DOHH2 (cell line): Measurements from ENCODE around the gene FAM81A.
A peak's percentile ranks its signal among the peaks of the same experiment; 100 is the strongest.

Experiments used
- H3F3A ChIP-seq: fragments of 200-600 bp; sonication (generic), shearing (Covaris generic); 2 replicates; pipeline ENCODE4 v1.6.0; 2016; ENCODE audit warnings: antibody characterized with exemption, mild to moderate bottlenecking; ENCODE audit not compliant: control insufficient read depth, insufficient read depth
- H3K27ac ChIP-seq: fragments of 200-600 bp; sonication (generic); 2 replicates; pipeline ENCODE4 v1.5.1; 2014; ENCODE audit warnings: low read depth, mild to moderate bottlenecking, low read length, moderate library complexity
- H3K27me3 ChIP-seq: fragments of 200-600 bp; sonication (generic); 2 replicates; pipeline ENCODE4 v1.6.1; 2014; ENCODE audit warnings: mild to moderate bottlenecking, low read length, mixed read lengths; ENCODE audit not compliant: control insufficient read depth
- H3K36me3 ChIP-seq: fragments of 200-600 bp; sonication (generic); 2 replicates; pipeline ENCODE4 v1.6.1; 2014; ENCODE audit warnings: mild to moderate bottlenecking, low read length, moderate library complexity, mixed read lengths; ENCODE audit not compliant: control insufficient read depth
- H3K4me1 ChIP-seq: fragments of 200-600 bp; sonication (generic); 2 replicates; pipeline ENCODE4 v1.6.1; 2014; ENCODE audit warnings: mild to moderate bottlenecking, low read length, mixed read lengths; ENCODE audit not compliant: control insufficient read depth
- H3K4me2 ChIP-seq: fragments of 200-600 bp; sonication (generic); 2 replicates; pipeline ENCODE4 v1.6.0; 2014; ENCODE audit warnings: mild to moderate bottlenecking, low read length, moderate library complexity
- H3K4me3 ChIP-seq: fragments of 200-600 bp; sonication (generic); 2 replicates; pipeline ENCODE4 v1.5.1; 2014; ENCODE audit warnings: mild to moderate bottlenecking, low read length, mixed read lengths
- H3K79me2 ChIP-seq: fragments of 200-600 bp; sonication (generic); 2 replicates; pipeline ENCODE4 v1.6.1; 2014; ENCODE audit warnings: mild to moderate bottlenecking, low read length, mixed read lengths; ENCODE audit not compliant: control insufficient read depth
- H3K9me2 ChIP-seq: fragments of 200-600 bp; sonication (generic); replicated peaks from 2 replicates; pipeline ENCODE4 v1.6.1; 2014; ENCODE audit warnings: mild to moderate bottlenecking, low read length, mixed read lengths; ENCODE audit not compliant: control insufficient read depth
- H3K9me3 ChIP-seq: fragments of 200-600 bp; sonication (generic); 2 replicates; pipeline ENCODE4 v1.6.1; 2014; ENCODE audit warnings: antibody characterized with exemption, low read length, mixed read lengths; ENCODE audit not compliant: control insufficient read depth, insufficient read depth
- H4K20me1 ChIP-seq: fragments of 200-600 bp; sonication (generic); 2 replicates; pipeline ENCODE4 v1.6.0; 2014; ENCODE audit warnings: low read depth, mild to moderate bottlenecking, antibody characterized with exemption, low read length, moderate library complexity; ENCODE audit not compliant: control insufficient read depth, insufficient read depth
- EZH2phosphoT487 ChIP-seq: fragments of 200-600 bp; sonication (generic); IDR thresholded peaks from 2 replicates; pipeline ENCODE4 v1.6.1; 2017; ENCODE audit warnings: borderline replicate concordance, mild to moderate bottlenecking, antibody characterized with exemption, low read length, moderate library complexity, mixed read lengths
- TF ChIP-seq, protein P1 (sequence below): fragments of 200-600 bp; sonication (generic); IDR thresholded peaks from one replicate; pipeline ENCODE4 v1.5.1; 2014; ENCODE audit warnings: antibody characterized with exemption, mild to moderate bottlenecking, low read depth, low read length; ENCODE audit not compliant: poor library complexity, severe bottlenecking

FAM81A gene

DNA sequence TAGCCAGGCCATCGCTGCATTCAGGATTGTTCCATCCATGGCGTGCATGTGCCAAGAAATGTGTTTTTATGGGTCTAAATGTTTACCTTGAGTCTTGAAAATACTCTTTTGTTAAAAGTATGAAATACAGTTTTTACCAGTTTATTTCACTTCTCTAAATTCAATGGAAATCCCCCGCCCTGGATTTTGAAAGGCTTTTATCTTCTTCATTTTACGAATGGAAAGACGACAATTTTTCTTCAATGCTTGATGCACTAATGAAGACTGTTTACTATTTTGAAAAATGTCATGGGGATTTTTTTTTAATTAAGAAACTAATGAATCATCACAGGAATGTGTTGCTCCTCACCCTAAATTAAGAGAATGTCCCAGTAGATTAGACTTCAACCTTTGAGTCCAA lies 83.5 kb downstream of the FAM81A start:
- no peaks in the 10 kb centered on the region for H3K9me2 ChIP-seq
- no peaks in the 10 kb centered on the region for H3K9me3 ChIP-seq
- H3F3A ChIP-seq: no peaks in the 10 kb centered on the region
- no peak overlapping the region for H3K4me2 ChIP-seq
- no peaks in the 10 kb centered on the region for H3K79me2 ChIP-seq
- no peaks in the 10 kb centered on the region for H4K20me1 ChIP-seq
- no peak for TF ChIP-seq EZH2phosphoT487
- TF ChIP-seq, protein P1, sequence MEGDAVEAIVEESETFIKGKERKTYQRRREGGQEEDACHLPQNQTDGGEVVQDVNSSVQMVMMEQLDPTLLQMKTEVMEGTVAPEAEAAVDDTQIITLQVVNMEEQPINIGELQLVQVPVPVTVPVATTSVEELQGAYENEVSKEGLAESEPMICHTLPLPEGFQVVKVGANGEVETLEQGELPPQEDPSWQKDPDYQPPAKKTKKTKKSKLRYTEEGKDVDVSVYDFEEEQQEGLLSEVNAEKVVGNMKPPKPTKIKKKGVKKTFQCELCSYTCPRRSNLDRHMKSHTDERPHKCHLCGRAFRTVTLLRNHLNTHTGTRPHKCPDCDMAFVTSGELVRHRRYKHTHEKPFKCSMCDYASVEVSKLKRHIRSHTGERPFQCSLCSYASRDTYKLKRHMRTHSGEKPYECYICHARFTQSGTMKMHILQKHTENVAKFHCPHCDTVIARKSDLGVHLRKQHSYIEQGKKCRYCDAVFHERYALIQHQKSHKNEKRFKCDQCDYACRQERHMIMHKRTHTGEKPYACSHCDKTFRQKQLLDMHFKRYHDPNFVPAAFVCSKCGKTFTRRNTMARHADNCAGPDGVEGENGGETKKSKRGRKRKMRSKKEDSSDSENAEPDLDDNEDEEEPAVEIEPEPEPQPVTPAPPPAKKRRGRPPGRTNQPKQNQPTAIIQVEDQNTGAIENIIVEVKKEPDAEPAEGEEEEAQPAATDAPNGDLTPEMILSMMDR: no peak
- peaks cover 44% of the 10 kb centered on the region for H3K4me1 ChIP-seq
- H3K4me3 ChIP-seq: no peak overlapping the region
- H3K27me3 ChIP-seq: no peaks in the 10 kb centered on the region
- no peak overlapping the region for H3K27ac ChIP-seq
- H3K36me3 ChIP-seq: no peaks in the 10 kb centered on the region

DNA sequence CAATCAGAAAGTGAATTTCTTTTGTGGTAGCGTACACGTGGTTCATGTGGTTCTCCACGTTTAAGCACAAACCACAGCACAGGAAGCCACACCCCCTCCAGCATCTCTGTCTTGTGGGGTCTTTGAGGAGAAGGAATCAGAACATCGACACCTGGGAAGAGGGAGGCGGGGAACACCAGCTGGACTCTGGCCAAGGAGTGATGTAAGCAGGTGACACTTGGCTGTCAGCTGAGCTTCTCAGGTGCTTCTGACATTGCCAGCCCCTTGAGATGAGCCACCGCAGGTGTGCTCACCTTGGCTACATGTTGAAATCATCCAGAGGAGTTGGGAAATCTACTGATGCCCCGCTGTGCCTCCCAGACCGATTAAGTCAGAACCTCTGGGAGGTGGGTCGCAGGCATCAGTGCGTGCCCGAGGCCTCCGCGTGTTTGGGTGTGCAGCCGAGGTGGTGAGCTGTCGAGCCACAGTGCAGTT lies 85.0 kb downstream of the FAM81A start:
- Histone ChIP-seq H3K9me2 (no peaks in the 10 kb centered on the region), H3K79me2 (no peaks in the 10 kb centered on the region), H3K27me3 (no peaks in the 10 kb centered on the region), H3K4me1 (peaks cover 28% of the 10 kb centered on the region), H3K9me3 (no peaks in the 10 kb centered on the region), H3K4me2 (peak overlapping the region; percentile 2; the same call in 1 of the 2 replicates), H3K4me3 (no peak overlapping the region), H3K36me3 (no peaks in the 10 kb centered on the region), H3F3A (no peaks in the 10 kb centered on the region), H3K27ac (no peak overlapping the region), H4K20me1 (no peaks in the 10 kb centered on the region)
- TF ChIP-seq EZH2phosphoT487: no peak
- TF ChIP-seq, protein P1: no peak

GRCh38 chr15:59523702-59524101 lies 85.7 kb downstream of the FAM81A start:
- H3F3A ChIP-seq: no peaks in the 10 kb centered on the region
- no peak overlapping the region for H3K27ac ChIP-seq
- peaks cover 30% of the 10 kb centered on the region for H3K4me1 ChIP-seq
- no peak overlapping the region for H3K4me3 ChIP-seq
- no peaks in the 10 kb centered on the region for H4K20me1 ChIP-seq
- H3K36me3 ChIP-seq: no peaks in the 10 kb centered on the region
- TF ChIP-seq, protein P1: no peak
- no peak for TF ChIP-seq EZH2phosphoT487
- no peaks in the 10 kb centered on the region for H3K79me2 ChIP-seq
- H3K9me3 ChIP-seq: no peaks in the 10 kb centered on the region
- no peaks in the 10 kb centered on the region for H3K27me3 ChIP-seq
- no peaks in the 10 kb centered on the region for H3K9me2 ChIP-seq
- H3K4me2 ChIP-seq: no peak overlapping the region
